SK-N-SH (cell line): Measurements from ENCODE around the gene RPS6KL1. TPM values are rescaled to one million over a fixed set of nuclear protein-coding genes. Genes with fewer than 3 reads are reported as not detected.

Experiments
- CTCF ChIA-PET: fragments of 300-600, 350-600 bp; formaldehyde crosslinking; extraction: SDS; loops from one replicate; lab custom pipeline; 2021; lab: Yijun Ruan, JAX
- POLR2A ChIA-PET: fragments of 350-600 bp; sonication (Branson Sonifier 250); formaldehyde crosslinking; extraction: SDS; loops from one replicate; lab custom pipeline; 2020; ENCODE audit warnings: antibody characterized with exemption, inconsistent platforms; lab: Yijun Ruan, JAX
- DNase-seq: peaks from one replicate; pipeline ENCODE4 v3.0.0; 2012
- H2AFZ ChIP-seq: fragments of 200-600 bp; sonication (generic); 2 replicates; pipeline ENCODE4 v1.8.1; 2016; ENCODE audit warnings: antibody characterized with exemption, mild to moderate bottlenecking, low read depth
- H3F3A ChIP-seq: fragments of 200-600 bp; sonication (generic); replicated peaks from 2 replicates; pipeline ENCODE3; 2016; ENCODE audit warnings: antibody characterized with exemption, mild to moderate bottlenecking; ENCODE audit not compliant: insufficient read depth
- H3K27ac ChIP-seq, 2 experiments: fragments of 200-500 bp in 1 of 2; fragments of 200-600 bp in 1 of 2; sonication (Bioruptor generic) in 1 of 2; sonication (generic), shearing (Covaris generic) in 1 of 2; 2 replicates each; pipeline versions ENCODE4 v1.5.1 to v1.6.1; 2014 to 2016; ENCODE audit warnings: low read depth in 2 of 2, inconsistent platforms in 1 of 2, low read length in 1 of 2, mild to moderate bottlenecking in 1 of 2, mixed read lengths in 1 of 2
- H3K27me3 ChIP-seq: fragments of 200-600 bp; sonication (generic), shearing (Covaris generic); 2 replicates; pipeline ENCODE4 v1.6.1; 2016; ENCODE audit warnings: mixed run types; ENCODE audit not compliant: insufficient read depth
- H3K36me3 ChIP-seq, 2 experiments: fragments of 200-500 bp in 1 of 2; fragments of 200-600 bp in 1 of 2; sonication (Bioruptor generic) in 1 of 2; sonication (generic) in 1 of 2; replicated peaks in 1 of 2; 2 replicates each; pipeline versions ENCODE3 to v1.5.1; 2014 to 2016; ENCODE audit warnings: low read length in 1 of 2, mild to moderate bottlenecking in 1 of 2; ENCODE audit not compliant: insufficient read depth in 2 of 2, control insufficient read depth in 1 of 2
- H3K4me1 ChIP-seq, 2 experiments: fragments of 200-500 bp in 1 of 2; fragments of 200-600 bp in 1 of 2; sonication (Bioruptor generic) in 1 of 2; sonication (generic), shearing (Covaris generic) in 1 of 2; 2 replicates each; pipeline versions ENCODE4 v1.5.1 to v1.6.1; 2014 to 2016; ENCODE audit warnings: low read depth in 1 of 2, low read length in 1 of 2, mixed run types in 1 of 2; ENCODE audit not compliant: insufficient read depth in 2 of 2, control insufficient read depth in 1 of 2
- H3K4me2 ChIP-seq: fragments of 200-600 bp; sonication (generic), shearing (Covaris generic); 2 replicates; pipeline ENCODE4 v1.6.1; 2017; ENCODE audit warnings: mixed run types
- H3K4me3 ChIP-seq, 2 experiments: fragments of 200-500 bp in 1 of 2; fragments of 200-600 bp in 1 of 2; sonication (Bioruptor generic) in 1 of 2; sonication (generic), shearing (Covaris generic) in 1 of 2; 2 replicates each; pipeline versions ENCODE4 v1.5.1 to v1.8.1; 2014 to 2016; ENCODE audit warnings: low read depth in 2 of 2, inconsistent platforms in 1 of 2, low read length in 1 of 2, mild to moderate bottlenecking in 1 of 2, mixed read lengths in 1 of 2, moderate library complexity in 1 of 2
- H3K79me2 ChIP-seq: fragments of 200-600 bp; sonication (generic); 2 replicates; pipeline ENCODE4 v1.8.1; 2017; ENCODE audit warnings: mild to moderate bottlenecking; ENCODE audit not compliant: insufficient read depth
- H3K9ac ChIP-seq: fragments of 200-600 bp; sonication (generic); 2 replicates; pipeline ENCODE4 v1.6.1; 2017; ENCODE audit warnings: mixed run types
- H3K9me2 ChIP-seq: fragments of 200-600 bp; sonication (generic); 2 replicates; pipeline ENCODE4 v1.6.1; 2017; ENCODE audit warnings: mixed run types
- H3K9me3 ChIP-seq: fragments of 200-600 bp; sonication (generic); 2 replicates; pipeline ENCODE4 v1.6.1; 2017; ENCODE audit warnings: mixed run types, mild to moderate bottlenecking, moderate library complexity
- H4K20me1 ChIP-seq: fragments of 200-600 bp; sonication (generic); 2 replicates; pipeline ENCODE4 v1.6.1; 2017; ENCODE audit warnings: mild to moderate bottlenecking, mixed run types; ENCODE audit not compliant: insufficient read depth
- CTCF ChIP-seq: fragments of 200-600 bp; sonication (generic); IDR thresholded peaks from 2 replicates; pipeline ENCODE4 v1.6.1; 2017; ENCODE audit warnings: antibody characterized with exemption, mild to moderate bottlenecking, moderate library complexity
- ELF1 ChIP-seq: IDR thresholded peaks from 2 replicates; pipeline ENCODE4 v1.4.0; 2012
- EZH2phosphoT487 ChIP-seq: fragments of 200-600 bp; sonication (generic); IDR thresholded peaks from 2 replicates; pipeline ENCODE4 v1.6.1; 2017; ENCODE audit warnings: low read depth, mixed run types, mild to moderate bottlenecking, antibody characterized with exemption, moderate library complexity, borderline replicate concordance
- FOXJ3 ChIP-seq: sonication (generic); formaldehyde crosslinking; IDR thresholded peaks from 2 replicates; pipeline ENCODE4 v1.5.1; 2020; ENCODE audit warnings: mild to moderate bottlenecking, missing genetic modification reagents
- FOXM1 ChIP-seq: IDR thresholded peaks from 2 replicates; pipeline ENCODE4 v1.4.0; 2012; ENCODE audit warnings: low read depth, mild to moderate bottlenecking
- GABPA ChIP-seq: IDR thresholded peaks from 2 replicates; pipeline ENCODE4 v1.4.0; 2012; ENCODE audit warnings: low read depth, mild to moderate bottlenecking
- IRF3 ChIP-seq: fragments of 150-350 bp; IDR thresholded peaks from 2 replicates; pipeline ENCODE4 v1.6.1; 2016; ENCODE audit warnings: mild to moderate bottlenecking, low read depth, low read length
- JUND ChIP-seq: IDR thresholded peaks from 2 replicates; pipeline ENCODE4 v1.4.0; 2012
- MAX ChIP-seq: IDR thresholded peaks from 2 replicates; pipeline ENCODE4 v1.4.0; 2012; ENCODE audit warnings: low read depth
- NRF1 ChIP-seq: IDR thresholded peaks from 2 replicates; pipeline ENCODE4 v1.6.1; 2012; ENCODE audit warnings: low read depth, mild to moderate bottlenecking, low read length
- PBX3 ChIP-seq: IDR thresholded peaks from 2 replicates; pipeline ENCODE4; 2012
- POLR2AphosphoS5 ChIP-seq: IDR thresholded peaks from 2 replicates; pipeline ENCODE4 v1.6.1; 2012; ENCODE audit warnings: low read depth, low read length
- SMC3 ChIP-seq: IDR thresholded peaks from 2 replicates; pipeline ENCODE4 v1.6.1; 2012; ENCODE audit warnings: low read depth, low read length, improper control_type of control experiment
- TAF1 ChIP-seq: IDR thresholded peaks from 2 replicates; pipeline ENCODE4 v1.6.1; 2012; ENCODE audit warnings: low read depth, mild to moderate bottlenecking, low read length, moderate library complexity, borderline replicate concordance
- TCF12 ChIP-seq: IDR thresholded peaks from 2 replicates; pipeline ENCODE4 v1.4.0; 2012
- USF1 ChIP-seq: IDR thresholded peaks from 2 replicates; pipeline ENCODE4 v1.4.0; 2012; ENCODE audit warnings: low read depth, borderline replicate concordance
- YY1 ChIP-seq: IDR thresholded peaks from 2 replicates; pipeline ENCODE4 v1.4.0; 2012; ENCODE audit warnings: low read depth, mild to moderate bottlenecking
- WGBS: methylation state at CpG from one replicate; pipeline ENCODE4 v1.1.6; 2017; ENCODE audit warnings: low lambda C conversion rate; 5-methylcytosine and 5-hydroxymethylcytosine counted together
- polyA plus RNA-seq, 3 experiments: library from polyadenylated mRNA; depleted of rRNA; stranded (reverse); fragments of >200 nt; gene quantifications; 2 replicates each; pipeline ENCODE4 v1.2.3, GENCODE V29; 2012

RPS6KL1 gene
- polyA plus RNA-seq, 1 of the 3 experiments (the other 2 are of a cell fraction) = 2.5 TPM

GRCh38 chr14:74897642-74898041 lies 25.4 kb downstream of the RPS6KL1 start (continued):
- TF ChIP-seq SMC3 (no peak), FOXM1 (no peak)

GRCh38 chr14:74896400-74896799 lies 26.7 kb downstream of the RPS6KL1 start:
- Histone ChIP-seq H3K4me3 (no peak overlapping the region), H3K79me2 (0 out of 2 replicates have a peak, but pooled peaks cover 7% of the 10 kb centered on the region), H2AFZ (no peak overlapping the region), H3K9me3 (no peaks in the 10 kb centered on the region), H3F3A (peaks cover 8% of the 10 kb centered on the region), H4K20me1 (peaks cover 6% of the 10 kb centered on the region; the same call in 1 of the 2 replicates), H3K4me2 (no peak overlapping the region), H3K27ac (no peak overlapping the region), H3K9me2 (no peaks in the 10 kb centered on the region), H3K27me3 (no peaks in the 10 kb centered on the region), H3K36me3 (peaks cover 85 to 89% of the 10 kb centered on the region in 2 experiments), H3K9ac (no peak overlapping the region), H3K4me1 (no peaks in the 10 kb centered on the region)
- TF ChIP-seq FOXJ3 (CRISPR knock-in tag) = no peak
- no peak for TF ChIP-seq YY1
- TF ChIP-seq JUND = no peak
- TF ChIP-seq MAX = no peak
- no peak for TF ChIP-seq PBX3
- no peak for TF ChIP-seq USF1
- TF ChIP-seq POLR2AphosphoS5 = no peak
- no peak for TF ChIP-seq ELF1
- no peak for TF ChIP-seq CTCF
- TF ChIP-seq NRF1 = no peak
- no peak for TF ChIP-seq GABPA
- no peak for TF ChIP-seq IRF3
- no peak for TF ChIP-seq TAF1
- TF ChIP-seq TCF12 = no peak
- no peak for TF ChIP-seq EZH2phosphoT487
- 96% methylated on average over 3 of the region's 3 CpGs for WGBS
- CTCF ChIA-PET = interaction anchor here (0.7 to 26.0 kb wide), 4 partner anchors 8 to 42 kb away, joined by 3 to 537 read pairs (median 64); no protein-coding TSS in a partner anchor
- POLR2A ChIA-PET = no interaction called here
- no peak for DNase-seq
